B cell (primary cell): ENCODE data around the gene IRF2BPL.

Experiments
- CTCF ChIP-seq: fragments of 200-600 bp; IDR thresholded peaks from one replicate; pipeline ENCODE4 v1.8.0; 2022; ENCODE audit warnings: antibody characterized with exemption, mild to moderate bottlenecking
- EZH2 ChIP-seq: IDR thresholded peaks from 2 replicates; pipeline ENCODE4 v1.6.1; 2012; ENCODE audit warnings: borderline replicate concordance, low read depth, mild to moderate bottlenecking, moderate library complexity, low read length; ENCODE audit not compliant: insufficient read depth, poor library complexity, severe bottlenecking

DNA sequence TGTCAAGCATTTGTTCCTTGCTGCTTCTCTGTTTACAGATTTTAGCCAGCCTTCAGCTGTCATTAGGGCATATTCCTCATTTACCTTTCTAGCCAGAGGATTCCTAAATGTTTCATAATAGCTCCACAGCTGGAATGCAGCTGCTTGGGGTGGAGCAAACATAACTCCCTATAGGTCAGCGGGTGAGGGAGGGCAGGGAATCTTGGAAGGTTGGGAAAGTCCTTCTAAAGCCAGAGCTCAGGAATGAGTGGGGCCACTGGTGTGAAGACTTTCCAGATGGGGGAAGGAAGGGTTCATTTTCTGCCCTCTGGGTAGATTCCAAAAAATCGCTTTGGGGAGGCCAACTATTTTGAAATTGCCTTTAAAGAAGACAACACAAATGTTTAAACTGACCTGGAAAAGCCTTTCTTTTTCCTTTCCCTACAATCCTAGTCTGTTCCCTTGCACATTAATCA lies 16.3 kb upstream of the IRF2BPL start:
- TF ChIP-seq CTCF (no peak), EZH2 (no peak)
